ENCODE measurements around the gene CFAP65.

DNA sequence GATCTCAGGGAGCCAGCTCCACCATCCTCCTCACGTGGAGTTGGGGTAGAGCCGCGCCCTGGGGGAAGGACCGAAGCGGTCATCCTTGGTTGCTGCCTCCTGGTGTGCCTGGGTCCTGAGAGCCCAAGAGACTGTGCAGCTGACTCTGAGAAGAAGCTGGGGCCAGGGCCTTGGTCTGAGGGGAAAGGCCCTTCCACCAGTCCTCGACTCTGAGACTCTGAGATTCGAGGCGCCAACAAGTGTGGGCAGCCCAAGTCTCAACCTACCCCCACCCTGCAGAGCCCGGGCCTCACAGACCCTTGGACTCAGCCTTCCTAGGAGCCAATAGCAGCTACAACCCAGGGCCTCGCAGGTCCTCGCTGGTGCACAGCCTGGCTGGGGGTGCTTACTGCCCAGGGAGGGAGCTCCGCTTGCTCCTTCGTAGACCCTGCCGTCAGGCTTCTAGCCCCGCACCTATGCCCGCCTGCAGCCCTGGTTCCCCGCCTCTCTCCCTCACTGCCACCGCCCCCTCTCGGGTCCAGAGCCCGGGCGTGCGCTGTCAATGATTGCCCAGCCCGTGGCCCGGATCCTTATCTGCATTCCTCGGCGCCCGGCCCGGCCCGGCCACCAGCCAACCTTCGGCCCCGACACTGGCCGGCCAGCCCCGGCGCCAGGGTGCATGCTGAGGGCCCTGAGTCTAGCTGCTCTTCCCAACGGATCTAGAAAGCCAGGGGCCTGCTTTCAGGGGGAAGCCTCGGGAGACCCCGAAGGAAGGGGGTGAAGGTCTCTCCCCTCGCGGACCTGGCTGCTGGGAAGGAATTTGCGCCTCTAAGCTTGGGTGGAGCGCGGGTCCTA, 17.4 kb upstream of the CFAP65 start:
- TF ChIP-seq, protein P1, sequence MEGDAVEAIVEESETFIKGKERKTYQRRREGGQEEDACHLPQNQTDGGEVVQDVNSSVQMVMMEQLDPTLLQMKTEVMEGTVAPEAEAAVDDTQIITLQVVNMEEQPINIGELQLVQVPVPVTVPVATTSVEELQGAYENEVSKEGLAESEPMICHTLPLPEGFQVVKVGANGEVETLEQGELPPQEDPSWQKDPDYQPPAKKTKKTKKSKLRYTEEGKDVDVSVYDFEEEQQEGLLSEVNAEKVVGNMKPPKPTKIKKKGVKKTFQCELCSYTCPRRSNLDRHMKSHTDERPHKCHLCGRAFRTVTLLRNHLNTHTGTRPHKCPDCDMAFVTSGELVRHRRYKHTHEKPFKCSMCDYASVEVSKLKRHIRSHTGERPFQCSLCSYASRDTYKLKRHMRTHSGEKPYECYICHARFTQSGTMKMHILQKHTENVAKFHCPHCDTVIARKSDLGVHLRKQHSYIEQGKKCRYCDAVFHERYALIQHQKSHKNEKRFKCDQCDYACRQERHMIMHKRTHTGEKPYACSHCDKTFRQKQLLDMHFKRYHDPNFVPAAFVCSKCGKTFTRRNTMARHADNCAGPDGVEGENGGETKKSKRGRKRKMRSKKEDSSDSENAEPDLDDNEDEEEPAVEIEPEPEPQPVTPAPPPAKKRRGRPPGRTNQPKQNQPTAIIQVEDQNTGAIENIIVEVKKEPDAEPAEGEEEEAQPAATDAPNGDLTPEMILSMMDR (IDR thresholded peaks at IDR 0.05): no peak
- no peak for TF ChIP-seq POLR2AphosphoS5 (IDR thresholded peaks at IDR 0.05; ENCODE audit: insufficient read depth in 1 of 2, low read depth in 1 of 2)

Data from vagina (tissue), 2 donors.